GM23338 (cell line): ENCODE results near the gene ABHD17B. TPM values are rescaled to one million over a fixed set of nuclear protein-coding genes. Genes with fewer than 3 reads are reported as not detected.

Experiments
- ATAC-seq: fragments of 200-7000 bp; cut with Tn5 transposase; 3 replicates; pipeline ENCODE4 v1.9.1; 2020
- DNase-seq: peaks from one replicate; pipeline ENCODE4 v3.0.0-alpha.2; 2015; ENCODE audit warnings: low spot score
- H2AFZ ChIP-seq: fragments of 200-600 bp; sonication (generic); 2 replicates; pipeline ENCODE4 v1.8.0; 2016; ENCODE audit warnings: antibody characterized with exemption, mild to moderate bottlenecking, moderate library complexity
- H3F3A ChIP-seq: fragments of 200-600 bp; sonication (generic); replicated peaks from 2 replicates; pipeline ENCODE4 v1.8.0; 2017; ENCODE audit warnings: antibody characterized with exemption, mixed run types, low read depth
- H3K27ac ChIP-seq: fragments of 200-600 bp; sonication (generic); 2 replicates; pipeline ENCODE4 v1.6.1; 2016; ENCODE audit warnings: low read depth
- H3K27me3 ChIP-seq: fragments of 200-600 bp; sonication (generic); 2 replicates; pipeline ENCODE4 v1.8.0; 2016; ENCODE audit warnings: mild to moderate bottlenecking, mixed run types, moderate library complexity; ENCODE audit not compliant: insufficient read depth
- H3K36me3 ChIP-seq: fragments of 200-600 bp; sonication (generic); 2 replicates; pipeline ENCODE4 v1.8.0; 2016; ENCODE audit warnings: mild to moderate bottlenecking; ENCODE audit not compliant: insufficient read depth
- H3K4me1 ChIP-seq: fragments of 200-600 bp; sonication (generic); 2 replicates; pipeline ENCODE4 v1.8.0; 2016; ENCODE audit warnings: mild to moderate bottlenecking, moderate library complexity; ENCODE audit not compliant: insufficient read depth
- H3K4me2 ChIP-seq: fragments of 200-600 bp; sonication (generic); 2 replicates; pipeline ENCODE4 v1.7.1; 2017; ENCODE audit warnings: mixed run types
- H3K4me3 ChIP-seq: fragments of 200-600 bp; sonication (generic); 2 replicates; pipeline ENCODE4 v1.6.1; 2016; ENCODE audit warnings: mixed run types
- H3K79me2 ChIP-seq: fragments of 200-600 bp; sonication (generic); replicated peaks from 2 replicates; pipeline ENCODE4 v1.8.0; 2017; ENCODE audit warnings: mild to moderate bottlenecking; ENCODE audit not compliant: insufficient read depth
- H3K9me2 ChIP-seq: fragments of 200-600 bp; sonication (generic); 2 replicates; pipeline ENCODE4 v1.8.0; 2017; ENCODE audit not compliant: insufficient read depth
- H4K20me1 ChIP-seq: fragments of 200-600 bp; sonication (generic); replicated peaks from 2 replicates; pipeline ENCODE4 v1.8.0; 2017; ENCODE audit warnings: mild to moderate bottlenecking; ENCODE audit not compliant: insufficient read depth
- H3K27ac Mint-ChIP-seq: 2 replicates; pipeline ENCODE4 v1.8.0; 2020; ENCODE audit warnings: inconsistent platforms, mild to moderate bottlenecking, moderate library complexity, mixed read lengths
- H3K27me3 Mint-ChIP-seq: 3 replicates; pipeline ENCODE4 v1.8.0; 2022; ENCODE audit warnings: low read depth, mild to moderate bottlenecking, moderate library complexity, mixed read lengths, inconsistent platforms; ENCODE audit not compliant: insufficient read depth, poor library complexity
- H3K36me3 Mint-ChIP-seq: 3 replicates; pipeline ENCODE4 v1.8.0; 2021; ENCODE audit warnings: low read depth, mild to moderate bottlenecking, inconsistent platforms, moderate library complexity, mixed read lengths
- H3K4me1 Mint-ChIP-seq: 3 replicates; pipeline ENCODE4 v1.8.0; 2020; ENCODE audit warnings: mild to moderate bottlenecking, inconsistent platforms, mixed read lengths
- H3K4me3 Mint-ChIP-seq: 3 replicates; pipeline ENCODE4 v1.8.0; 2021; ENCODE audit warnings: moderate library complexity, mild to moderate bottlenecking, inconsistent platforms, mixed read lengths
- H3K9me3 Mint-ChIP-seq: 3 replicates; pipeline ENCODE4 v1.8.0; 2020; ENCODE audit warnings: moderate library complexity, mild to moderate bottlenecking, inconsistent platforms, mixed read lengths
- CREB1 ChIP-seq: fragments of 250-450 bp; sonication (Bioruptor Pico); IDR thresholded peaks from 2 replicates; pipeline ENCODE4 v1.5.0; 2020; ENCODE audit warnings: low read depth, mild to moderate bottlenecking, moderate library complexity
- EZH2 ChIP-seq: fragments of 200-600 bp; sonication (generic); IDR thresholded peaks from one replicate; pipeline ENCODE4 v1.8.0; 2017; ENCODE audit warnings: antibody characterized with exemption, mild to moderate bottlenecking, low read depth; ENCODE audit not compliant: unreplicated experiment
- EZH2phosphoT487 ChIP-seq: fragments of 200-600 bp; sonication (generic); IDR thresholded peaks from one replicate; pipeline ENCODE4 v1.8.1; 2018; ENCODE audit warnings: antibody characterized with exemption; ENCODE audit not compliant: unreplicated experiment
- JUNB ChIP-seq: IDR thresholded peaks from one replicate; pipeline ENCODE4 v1.6.1; 2016; ENCODE audit warnings: antibody characterized with exemption; ENCODE audit not compliant: unreplicated experiment
- NANOG ChIP-seq: IDR thresholded peaks from 2 replicates; pipeline ENCODE4 v1.6.1; 2016; ENCODE audit warnings: antibody characterized with exemption, borderline replicate concordance
- POLR2AphosphoS5 ChIP-seq: IDR thresholded peaks from 2 replicates; pipeline ENCODE4 v1.6.1; 2016; ENCODE audit warnings: antibody characterized with exemption, low read depth
- STAT1 ChIP-seq: IDR thresholded peaks from one replicate; pipeline ENCODE4 v1.6.1; 2016; ENCODE audit warnings: antibody characterized with exemption; ENCODE audit not compliant: unreplicated experiment
- ZNF114 ChIP-seq: fragments of 250-450 bp; sonication (Bioruptor Pico); IDR thresholded peaks from 2 replicates; pipeline ENCODE4 v1.5.0; 2020; ENCODE audit warnings: mild to moderate bottlenecking, moderate library complexity
- ZNF331 ChIP-seq: fragments of 250-450 bp; sonication (Bioruptor Pico); IDR thresholded peaks from 2 replicates; pipeline ENCODE4 v1.5.0; 2020; ENCODE audit warnings: low read depth, mild to moderate bottlenecking, moderate library complexity
- polyA plus RNA-seq: library from polyadenylated mRNA; unstranded; fragments of >200 nt; fragmentation: Nextera tagmentation; extraction: Ambion mirVana; gene quantifications from 2 replicates; pipeline ENCODE4 v1.2.1, GENCODE V29; 2016
- total RNA-seq: library from RNA; depleted of rRNA; stranded (reverse); fragments of >200 nt; shearing (Covaris generic); gene quantifications from 2 replicates; pipeline ENCODE4 v1.2.3, GENCODE V29; 2014
- TF ChIP-seq, protein P1 (sequence below): fragments of 250-450 bp; sonication (Bioruptor Pico); IDR thresholded peaks from 2 replicates; pipeline ENCODE4 v1.5.0; 2020; ENCODE audit warnings: mild to moderate bottlenecking, moderate library complexity
- TF ChIP-seq, protein P2 (sequence below): IDR thresholded peaks from 2 replicates; pipeline ENCODE4 v1.6.1; 2016; ENCODE audit warnings: antibody characterized with exemption
- TF ChIP-seq, protein P3 (sequence below): IDR thresholded peaks from one replicate; pipeline ENCODE4 v1.6.1; 2018; ENCODE audit warnings: antibody characterized with exemption; ENCODE audit not compliant: unreplicated experiment
- TF ChIP-seq, protein P4 (sequence below), 2 experiments: fragments of 200-600 bp in 1 of 2; sonication (generic) in 1 of 2; conservative IDR thresholded peaks; 2 replicates each; pipeline versions ENCODE4 v1.5.1 to v1.6.1; 2016 to 2017; ENCODE audit warnings: antibody characterized with exemption in 2 of 2, low read depth in 2 of 2, mild to moderate bottlenecking in 2 of 2, moderate library complexity in 1 of 2

The ABHD17B gene
- total and polyA plus RNA-seq, 2 experiments from 2014 or later, result 32.2 to 112 TPM

DNA sequence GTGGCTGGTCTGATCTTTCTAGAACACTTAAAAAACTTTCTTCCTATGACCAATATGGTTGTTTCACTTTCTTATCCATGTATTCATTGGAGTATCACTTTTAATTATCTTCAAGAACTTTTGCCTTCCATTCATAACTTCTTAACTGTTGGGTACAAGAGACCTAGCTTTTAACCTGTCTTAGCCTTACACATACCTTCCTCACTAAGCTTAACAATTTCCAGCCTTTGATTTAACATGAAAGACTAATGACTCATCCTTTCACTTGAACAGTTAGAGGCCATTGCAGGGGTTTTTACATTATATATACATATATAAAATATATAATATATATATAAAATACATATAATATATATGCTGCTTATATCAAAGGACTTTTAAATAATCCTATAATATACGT lies 57.9 kb downstream of the ABHD17B start:
- Histone ChIP-seq H3K4me1 (no peaks in the 10 kb centered on the region), H3F3A (0 out of 2 replicates have a peak, but pooled peaks cover 9% of the 10 kb centered on the region), H3K9me2 (no peaks in the 10 kb centered on the region), H3K4me3 (no peak overlapping the region), H4K20me1 (no peaks in the 10 kb centered on the region; the same call in 1 of the 2 replicates), H3K4me2 (no peak overlapping the region), H3K36me3 (no peaks in the 10 kb centered on the region), H3K27ac (no peak overlapping the region), H2AFZ (no peak overlapping the region), H3K79me2 (no peaks in the 10 kb centered on the region), H3K27me3 (no peaks in the 10 kb centered on the region)
- Mint-ChIP-seq H3K27me3 (peaks cover 4% of the 10 kb centered on the region), H3K36me3 (peaks cover 8% of the 10 kb centered on the region; the same call in 2 of the 3 replicates), H3K4me1 (no peaks in the 10 kb centered on the region), H3K9me3 (peaks cover 8% of the 10 kb centered on the region; the same call in 2 of the 3 replicates), H3K4me3 (no peak overlapping the region), H3K27ac (no peak overlapping the region)
- TF ChIP-seq CREB1, result no peak
- TF ChIP-seq, protein P1, sequence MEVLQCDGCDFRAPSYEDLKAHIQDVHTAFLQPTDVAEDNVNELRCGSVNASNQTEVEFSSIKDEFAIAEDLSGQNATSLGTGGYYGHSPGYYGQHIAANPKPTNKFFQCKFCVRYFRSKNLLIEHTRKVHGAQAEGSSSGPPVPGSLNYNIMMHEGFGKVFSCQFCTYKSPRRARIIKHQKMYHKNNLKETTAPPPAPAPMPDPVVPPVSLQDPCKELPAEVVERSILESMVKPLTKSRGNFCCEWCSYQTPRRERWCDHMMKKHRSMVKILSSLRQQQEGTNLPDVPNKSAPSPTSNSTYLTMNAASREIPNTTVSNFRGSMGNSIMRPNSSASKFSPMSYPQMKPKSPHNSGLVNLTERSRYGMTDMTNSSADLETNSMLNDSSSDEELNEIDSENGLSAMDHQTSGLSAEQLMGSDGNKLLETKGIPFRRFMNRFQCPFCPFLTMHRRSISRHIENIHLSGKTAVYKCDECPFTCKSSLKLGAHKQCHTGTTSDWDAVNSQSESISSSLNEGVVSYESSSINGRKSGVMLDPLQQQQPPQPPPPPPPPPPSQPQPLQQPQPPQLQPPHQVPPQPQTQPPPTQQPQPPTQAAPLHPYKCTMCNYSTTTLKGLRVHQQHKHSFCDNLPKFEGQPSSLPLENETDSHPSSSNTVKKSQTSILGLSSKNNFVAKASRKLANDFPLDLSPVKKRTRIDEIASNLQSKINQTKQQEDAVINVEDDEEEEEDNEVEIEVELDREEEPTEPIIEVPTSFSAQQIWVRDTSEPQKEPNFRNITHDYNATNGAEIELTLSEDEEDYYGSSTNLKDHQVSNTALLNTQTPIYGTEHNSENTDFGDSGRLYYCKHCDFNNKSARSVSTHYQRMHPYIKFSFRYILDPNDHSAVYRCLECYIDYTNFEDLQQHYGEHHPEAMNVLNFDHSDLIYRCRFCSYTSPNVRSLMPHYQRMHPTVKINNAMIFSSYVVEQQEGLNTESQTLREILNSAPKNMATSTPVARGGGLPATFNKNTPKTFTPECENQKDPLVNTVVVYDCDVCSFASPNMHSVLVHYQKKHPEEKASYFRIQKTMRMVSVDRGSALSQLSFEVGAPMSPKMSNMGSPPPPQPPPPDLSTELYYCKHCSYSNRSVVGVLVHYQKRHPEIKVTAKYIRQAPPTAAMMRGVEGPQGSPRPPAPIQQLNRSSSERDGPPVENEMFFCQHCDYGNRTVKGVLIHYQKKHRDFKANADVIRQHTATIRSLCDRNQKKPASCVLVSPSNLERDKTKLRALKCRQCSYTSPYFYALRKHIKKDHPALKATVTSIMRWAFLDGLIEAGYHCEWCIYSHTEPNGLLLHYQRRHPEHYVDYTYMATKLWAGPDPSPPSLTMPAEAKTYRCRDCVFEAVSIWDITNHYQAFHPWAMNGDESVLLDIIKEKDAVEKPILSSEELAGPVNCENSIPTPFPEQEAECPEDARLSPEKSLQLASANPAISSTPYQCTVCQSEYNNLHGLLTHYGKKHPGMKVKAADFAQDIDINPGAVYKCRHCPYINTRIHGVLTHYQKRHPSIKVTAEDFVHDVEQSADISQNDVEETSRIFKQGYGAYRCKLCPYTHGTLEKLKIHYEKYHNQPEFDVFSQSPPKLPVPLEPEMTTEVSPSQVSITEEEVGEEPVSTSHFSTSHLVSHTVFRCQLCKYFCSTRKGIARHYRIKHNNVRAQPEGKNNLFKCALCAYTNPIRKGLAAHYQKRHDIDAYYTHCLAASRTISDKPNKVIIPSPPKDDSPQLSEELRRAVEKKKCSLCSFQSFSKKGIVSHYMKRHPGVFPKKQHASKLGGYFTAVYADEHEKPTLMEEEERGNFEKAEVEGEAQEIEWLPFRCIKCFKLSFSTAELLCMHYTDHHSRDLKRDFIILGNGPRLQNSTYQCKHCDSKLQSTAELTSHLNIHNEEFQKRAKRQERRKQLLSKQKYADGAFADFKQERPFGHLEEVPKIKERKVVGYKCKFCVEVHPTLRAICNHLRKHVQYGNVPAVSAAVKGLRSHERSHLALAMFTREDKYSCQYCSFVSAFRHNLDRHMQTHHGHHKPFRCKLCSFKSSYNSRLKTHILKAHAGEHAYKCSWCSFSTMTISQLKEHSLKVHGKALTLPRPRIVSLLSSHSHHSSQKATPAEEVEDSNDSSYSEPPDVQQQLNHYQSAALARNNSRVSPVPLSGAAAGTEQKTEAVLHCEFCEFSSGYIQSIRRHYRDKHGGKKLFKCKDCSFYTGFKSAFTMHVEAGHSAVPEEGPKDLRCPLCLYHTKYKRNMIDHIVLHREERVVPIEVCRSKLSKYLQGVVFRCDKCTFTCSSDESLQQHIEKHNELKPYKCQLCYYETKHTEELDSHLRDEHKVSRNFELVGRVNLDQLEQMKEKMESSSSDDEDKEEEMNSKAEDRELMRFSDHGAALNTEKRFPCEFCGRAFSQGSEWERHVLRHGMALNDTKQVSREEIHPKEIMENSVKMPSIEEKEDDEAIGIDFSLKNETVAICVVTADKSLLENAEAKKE (CRISPR knock-in tag), result no peak
- no peak for TF ChIP-seq STAT1
- TF ChIP-seq, protein P2, sequence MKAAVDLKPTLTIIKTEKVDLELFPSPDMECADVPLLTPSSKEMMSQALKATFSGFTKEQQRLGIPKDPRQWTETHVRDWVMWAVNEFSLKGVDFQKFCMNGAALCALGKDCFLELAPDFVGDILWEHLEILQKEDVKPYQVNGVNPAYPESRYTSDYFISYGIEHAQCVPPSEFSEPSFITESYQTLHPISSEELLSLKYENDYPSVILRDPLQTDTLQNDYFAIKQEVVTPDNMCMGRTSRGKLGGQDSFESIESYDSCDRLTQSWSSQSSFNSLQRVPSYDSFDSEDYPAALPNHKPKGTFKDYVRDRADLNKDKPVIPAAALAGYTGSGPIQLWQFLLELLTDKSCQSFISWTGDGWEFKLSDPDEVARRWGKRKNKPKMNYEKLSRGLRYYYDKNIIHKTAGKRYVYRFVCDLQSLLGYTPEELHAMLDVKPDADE, result no peak
- no peak for TF ChIP-seq EZH2
- no peak for TF ChIP-seq EZH2phosphoT487
- TF ChIP-seq, protein P3, sequence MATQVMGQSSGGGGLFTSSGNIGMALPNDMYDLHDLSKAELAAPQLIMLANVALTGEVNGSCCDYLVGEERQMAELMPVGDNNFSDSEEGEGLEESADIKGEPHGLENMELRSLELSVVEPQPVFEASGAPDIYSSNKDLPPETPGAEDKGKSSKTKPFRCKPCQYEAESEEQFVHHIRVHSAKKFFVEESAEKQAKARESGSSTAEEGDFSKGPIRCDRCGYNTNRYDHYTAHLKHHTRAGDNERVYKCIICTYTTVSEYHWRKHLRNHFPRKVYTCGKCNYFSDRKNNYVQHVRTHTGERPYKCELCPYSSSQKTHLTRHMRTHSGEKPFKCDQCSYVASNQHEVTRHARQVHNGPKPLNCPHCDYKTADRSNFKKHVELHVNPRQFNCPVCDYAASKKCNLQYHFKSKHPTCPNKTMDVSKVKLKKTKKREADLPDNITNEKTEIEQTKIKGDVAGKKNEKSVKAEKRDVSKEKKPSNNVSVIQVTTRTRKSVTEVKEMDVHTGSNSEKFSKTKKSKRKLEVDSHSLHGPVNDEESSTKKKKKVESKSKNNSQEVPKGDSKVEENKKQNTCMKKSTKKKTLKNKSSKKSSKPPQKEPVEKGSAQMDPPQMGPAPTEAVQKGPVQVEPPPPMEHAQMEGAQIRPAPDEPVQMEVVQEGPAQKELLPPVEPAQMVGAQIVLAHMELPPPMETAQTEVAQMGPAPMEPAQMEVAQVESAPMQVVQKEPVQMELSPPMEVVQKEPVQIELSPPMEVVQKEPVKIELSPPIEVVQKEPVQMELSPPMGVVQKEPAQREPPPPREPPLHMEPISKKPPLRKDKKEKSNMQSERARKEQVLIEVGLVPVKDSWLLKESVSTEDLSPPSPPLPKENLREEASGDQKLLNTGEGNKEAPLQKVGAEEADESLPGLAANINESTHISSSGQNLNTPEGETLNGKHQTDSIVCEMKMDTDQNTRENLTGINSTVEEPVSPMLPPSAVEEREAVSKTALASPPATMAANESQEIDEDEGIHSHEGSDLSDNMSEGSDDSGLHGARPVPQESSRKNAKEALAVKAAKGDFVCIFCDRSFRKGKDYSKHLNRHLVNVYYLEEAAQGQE, result no peak
- TF ChIP-seq ZNF331 (CRISPR knock-in tag), result no peak
- TF ChIP-seq POLR2AphosphoS5, result no peak
- TF ChIP-seq NANOG, result no peak
- TF ChIP-seq JUNB, result no peak
- TF ChIP-seq ZNF114 (CRISPR knock-in tag), result no peak
- TF ChIP-seq, protein P4, sequence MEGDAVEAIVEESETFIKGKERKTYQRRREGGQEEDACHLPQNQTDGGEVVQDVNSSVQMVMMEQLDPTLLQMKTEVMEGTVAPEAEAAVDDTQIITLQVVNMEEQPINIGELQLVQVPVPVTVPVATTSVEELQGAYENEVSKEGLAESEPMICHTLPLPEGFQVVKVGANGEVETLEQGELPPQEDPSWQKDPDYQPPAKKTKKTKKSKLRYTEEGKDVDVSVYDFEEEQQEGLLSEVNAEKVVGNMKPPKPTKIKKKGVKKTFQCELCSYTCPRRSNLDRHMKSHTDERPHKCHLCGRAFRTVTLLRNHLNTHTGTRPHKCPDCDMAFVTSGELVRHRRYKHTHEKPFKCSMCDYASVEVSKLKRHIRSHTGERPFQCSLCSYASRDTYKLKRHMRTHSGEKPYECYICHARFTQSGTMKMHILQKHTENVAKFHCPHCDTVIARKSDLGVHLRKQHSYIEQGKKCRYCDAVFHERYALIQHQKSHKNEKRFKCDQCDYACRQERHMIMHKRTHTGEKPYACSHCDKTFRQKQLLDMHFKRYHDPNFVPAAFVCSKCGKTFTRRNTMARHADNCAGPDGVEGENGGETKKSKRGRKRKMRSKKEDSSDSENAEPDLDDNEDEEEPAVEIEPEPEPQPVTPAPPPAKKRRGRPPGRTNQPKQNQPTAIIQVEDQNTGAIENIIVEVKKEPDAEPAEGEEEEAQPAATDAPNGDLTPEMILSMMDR (conservative IDR thresholded peaks at IDR 0.05; ENCODE audit: low read depth in 2 of 2), result no peak
- ATAC-seq, result no peak
- no peak for DNase-seq
